ENCODE results near the gene SMURF1. TPM values are rescaled to one million over a fixed set of nuclear protein-coding genes. Genes with fewer than 3 reads are reported as not detected.

The SMURF1 gene
- total and polyA plus RNA-seq, 4 donors = 2.9 to 16.8 (median 5.9) TPM

- Histone ChIP-seq H3K27me3 (ENCODE audit: control insufficient read depth in 4 of 4, insufficient read depth in 4 of 4, low read length in 3 of 4) (no peaks in the 10 kb centered on the region), H3K4me3 (ENCODE audit: low read depth in 1 of 3, low read length in 3 of 3) (peak overlapping the region in 1 of 3 donors; percentile 9), H3K9ac (ENCODE audit: low read depth in 1 of 2, low read length in 2 of 2) (peak overlapping the region in 1 of 2 donors; percentile 5), H3K36me3 (ENCODE audit: control insufficient read depth in 4 of 4, insufficient read depth in 3 of 4, low read depth in 1 of 4, low read length in 3 of 4) (no peaks in the 10 kb centered on the region), H3K27ac (ENCODE audit: low read depth in 1 of 2, low read length in 2 of 2) (peak overlapping the region; percentile 70 to 78), H3K9me3 (ENCODE audit: control insufficient read depth in 4 of 4, low read length in 3 of 4) (no peaks in the 10 kb centered on the region), H3K4me1 (ENCODE audit: control insufficient read depth in 4 of 4, insufficient read depth in 4 of 4, low read length in 3 of 4) (peaks cover 5 to 50% (median 35%) of the 10 kb centered on the region in 4 donors)
- DNase-seq (ENCODE audit: low spot score) = no peak
- WGBS = 30% methylated on average over 6 of the region's 6 CpGs
- TF ChIP-seq NR2F2 (IDR thresholded peaks at IDR 0.05) (peak; percentile 80), GABPA (IDR thresholded peaks at IDR 0.05 in 1 of 2, conservative IDR thresholded peaks at IDR 0.05 in 1 of 2) (peak in 1 of 2 donors; percentile 39), ATF3 (IDR thresholded peaks at IDR 0.05) (no peak), CTCF (IDR thresholded peaks at IDR 0.05; ENCODE audit: low read depth, low read length, missing input control) (no peak), ZBTB33 (IDR thresholded peaks at IDR 0.05) (peak; percentile 62), RAD21 (IDR thresholded peaks at IDR 0.05) (peak; percentile 57 to 62), HNF4A (conservative IDR thresholded peaks at IDR 0.05) (peak; percentile 97 to 99), HNF4G (IDR thresholded peaks at IDR 0.05) (peak; percentile 89), FOXA1 (IDR thresholded peaks at IDR 0.05) (no peak), JUND (IDR thresholded peaks at IDR 0.05) (peak in 1 of 2 donors; percentile 78), RXRA (IDR thresholded peaks at IDR 0.05) (peak; percentile 72 to 84), REST (IDR thresholded peaks at IDR 0.05) (peak; percentile 43), EGR1 (IDR thresholded peaks at IDR 0.05; ENCODE audit: low read depth in 2 of 2) (no peak), MAX (IDR thresholded peaks at IDR 0.05) (peak; percentile 82), TAF1 (conservative IDR thresholded peaks at IDR 0.05) (no peak), SP1 (IDR thresholded peaks at IDR 0.05) (peak; percentile 94), FOXA2 (IDR thresholded peaks at IDR 0.05) (no peak), YY1 (IDR thresholded peaks at IDR 0.05) (peak; percentile 74)
These were observed 44.9 kb downstream of the SMURF1 start for GRCh38 chr7:99098824-99099498.
